Measurements from ENCODE around the gene TDP1.

DNA sequence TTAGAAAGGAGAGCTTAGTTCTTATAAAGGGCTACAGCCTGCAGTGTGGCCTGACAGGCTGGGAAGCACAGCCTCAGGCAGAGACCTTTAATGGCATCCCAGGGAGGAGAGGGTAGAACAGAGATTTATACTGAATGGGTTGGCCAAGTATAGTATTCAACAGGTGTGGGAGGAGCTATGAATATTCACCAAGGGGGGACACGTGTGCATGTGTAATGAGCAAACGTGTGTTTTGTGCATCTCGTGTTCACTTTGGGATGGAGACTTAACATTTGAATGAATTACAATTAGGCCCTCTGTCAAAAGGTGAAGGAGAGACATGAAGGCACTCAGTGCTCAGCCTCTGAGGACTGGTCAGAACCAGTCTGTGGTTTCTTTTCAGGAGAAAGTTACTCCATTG, 5.2 kb downstream of the TDP1 start:
- TF ChIP-seq, protein P1, sequence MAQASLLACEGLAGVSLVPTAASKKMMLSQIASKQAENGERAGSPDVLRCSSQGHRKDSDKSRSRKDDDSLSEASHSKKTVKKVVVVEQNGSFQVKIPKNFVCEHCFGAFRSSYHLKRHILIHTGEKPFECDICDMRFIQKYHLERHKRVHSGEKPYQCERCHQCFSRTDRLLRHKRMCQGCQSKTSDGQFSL (CRISPR knock-in tag; IDR thresholded peaks at IDR 0.05): no peak
- TF ChIP-seq, protein P1 (tag; IDR thresholded peaks at IDR 0.05): no peak
- TF ChIP-seq ZNF3 (CRISPR knock-in tag; IDR thresholded peaks at IDR 0.05) (no peak), TBP (optimal IDR thresholded peaks at IDR 0.05; ENCODE audit: low read depth, low read length) (no peak), YY1 (IDR thresholded peaks at IDR 0.05; ENCODE audit: borderline replicate concordance in 1 of 3, control insufficient read depth in 1 of 3, extremely low read depth in 1 of 3, insufficient read depth in 3 of 3, insufficient read length in 1 of 3, insufficient replicate concordance in 2 of 3, low read depth in 1 of 3, low read length in 2 of 3) (no peak), BMI1 (IDR thresholded peaks at IDR 0.05; ENCODE audit: low read length) (no peak), HNRNPUL1 (IDR thresholded peaks at IDR 0.05; ENCODE audit: low read length) (no peak), PURB (CRISPR knock-in tag; IDR thresholded peaks at IDR 0.05; ENCODE audit: low read depth) (no peak), CUX1 (CRISPR knock-in tag; IDR thresholded peaks at IDR 0.05) (no peak), ZNF347 (CRISPR knock-in tag; IDR thresholded peaks at IDR 0.05; ENCODE audit: low read depth) (no peak)
- TF ChIP-seq, protein P2, sequence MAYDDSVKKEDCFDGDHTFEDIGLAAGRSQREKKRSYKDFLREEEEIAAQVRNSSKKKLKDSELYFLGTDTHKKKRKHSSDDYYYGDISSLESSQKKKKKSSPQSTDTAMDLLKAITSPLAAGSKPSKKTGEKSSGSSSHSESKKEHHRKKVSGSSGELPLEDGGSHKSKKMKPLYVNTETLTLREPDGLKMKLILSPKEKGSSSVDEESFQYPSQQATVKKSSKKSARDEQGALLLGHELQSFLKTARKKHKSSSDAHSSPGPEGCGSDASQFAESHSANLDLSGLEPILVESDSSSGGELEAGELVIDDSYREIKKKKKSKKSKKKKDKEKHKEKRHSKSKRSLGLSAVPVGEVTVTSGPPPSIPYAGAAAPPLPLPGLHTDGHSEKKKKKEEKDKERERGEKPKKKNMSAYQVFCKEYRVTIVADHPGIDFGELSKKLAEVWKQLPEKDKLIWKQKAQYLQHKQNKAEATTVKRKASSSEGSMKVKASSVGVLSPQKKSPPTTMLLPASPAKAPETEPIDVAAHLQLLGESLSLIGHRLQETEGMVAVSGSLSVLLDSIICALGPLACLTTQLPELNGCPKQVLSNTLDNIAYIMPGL (CRISPR knock-in tag; IDR thresholded peaks at IDR 0.05): no peak
